ENCODE measurements around the gene GLCCI1. TPM values are rescaled to one million over a fixed set of nuclear protein-coding genes. Genes with fewer than 3 reads are reported as not detected.

GLCCI1 gene
- total RNA-seq, 1 donor from 2014 or later, result 0.21 TPM

DNA sequence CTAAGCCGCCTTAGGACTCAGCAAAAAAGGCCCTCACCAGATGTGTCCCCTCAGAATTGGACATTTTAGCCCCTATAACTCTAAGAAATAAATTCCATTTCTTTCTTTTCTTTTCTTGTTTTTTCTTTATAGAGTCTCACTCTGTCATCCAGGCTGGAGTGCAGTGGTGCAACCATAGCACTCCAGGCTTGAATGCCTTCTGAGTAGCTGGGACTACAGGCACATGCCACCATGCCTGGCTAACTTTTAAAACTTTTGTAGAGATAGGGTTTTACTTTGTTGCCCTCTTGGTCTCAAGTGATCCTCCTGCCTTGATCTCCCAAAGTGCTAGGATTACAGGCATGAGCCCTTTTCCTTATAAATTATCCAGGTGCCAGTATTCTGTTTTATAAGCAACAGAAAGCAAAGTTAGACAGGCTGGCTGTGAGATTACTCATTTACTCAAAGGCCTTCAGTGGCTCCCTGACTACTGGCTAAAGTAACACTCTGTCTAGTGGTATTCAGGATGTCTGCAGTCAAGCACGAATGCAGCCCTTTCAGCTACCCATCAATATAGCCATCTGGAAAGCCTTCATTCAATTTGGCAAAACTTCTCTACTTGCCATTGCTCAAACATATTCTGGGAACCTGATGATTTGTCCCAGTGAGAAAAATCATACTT lies 164.7 kb downstream of the GLCCI1 start:
- no peaks in the 10 kb centered on the region for H3K4me1 ChIP-seq
- intact Hi-C loops (cut with DNase I), result no loop called here
- no peaks in the 10 kb centered on the region for H3K9me3 ChIP-seq
- no peak overlapping the region for H3K27ac ChIP-seq
- no peak overlapping the region for H3K4me3 ChIP-seq
- H3K36me3 ChIP-seq, result no peaks in the 10 kb centered on the region
- no peaks in the 10 kb centered on the region for H3K27me3 ChIP-seq
- no peak for DNase-seq (ENCODE audit: low spot score in 2 of 2)
- TF ChIP-seq, protein P1, sequence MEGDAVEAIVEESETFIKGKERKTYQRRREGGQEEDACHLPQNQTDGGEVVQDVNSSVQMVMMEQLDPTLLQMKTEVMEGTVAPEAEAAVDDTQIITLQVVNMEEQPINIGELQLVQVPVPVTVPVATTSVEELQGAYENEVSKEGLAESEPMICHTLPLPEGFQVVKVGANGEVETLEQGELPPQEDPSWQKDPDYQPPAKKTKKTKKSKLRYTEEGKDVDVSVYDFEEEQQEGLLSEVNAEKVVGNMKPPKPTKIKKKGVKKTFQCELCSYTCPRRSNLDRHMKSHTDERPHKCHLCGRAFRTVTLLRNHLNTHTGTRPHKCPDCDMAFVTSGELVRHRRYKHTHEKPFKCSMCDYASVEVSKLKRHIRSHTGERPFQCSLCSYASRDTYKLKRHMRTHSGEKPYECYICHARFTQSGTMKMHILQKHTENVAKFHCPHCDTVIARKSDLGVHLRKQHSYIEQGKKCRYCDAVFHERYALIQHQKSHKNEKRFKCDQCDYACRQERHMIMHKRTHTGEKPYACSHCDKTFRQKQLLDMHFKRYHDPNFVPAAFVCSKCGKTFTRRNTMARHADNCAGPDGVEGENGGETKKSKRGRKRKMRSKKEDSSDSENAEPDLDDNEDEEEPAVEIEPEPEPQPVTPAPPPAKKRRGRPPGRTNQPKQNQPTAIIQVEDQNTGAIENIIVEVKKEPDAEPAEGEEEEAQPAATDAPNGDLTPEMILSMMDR (IDR thresholded peaks at IDR 0.05), result no peak

DNA sequence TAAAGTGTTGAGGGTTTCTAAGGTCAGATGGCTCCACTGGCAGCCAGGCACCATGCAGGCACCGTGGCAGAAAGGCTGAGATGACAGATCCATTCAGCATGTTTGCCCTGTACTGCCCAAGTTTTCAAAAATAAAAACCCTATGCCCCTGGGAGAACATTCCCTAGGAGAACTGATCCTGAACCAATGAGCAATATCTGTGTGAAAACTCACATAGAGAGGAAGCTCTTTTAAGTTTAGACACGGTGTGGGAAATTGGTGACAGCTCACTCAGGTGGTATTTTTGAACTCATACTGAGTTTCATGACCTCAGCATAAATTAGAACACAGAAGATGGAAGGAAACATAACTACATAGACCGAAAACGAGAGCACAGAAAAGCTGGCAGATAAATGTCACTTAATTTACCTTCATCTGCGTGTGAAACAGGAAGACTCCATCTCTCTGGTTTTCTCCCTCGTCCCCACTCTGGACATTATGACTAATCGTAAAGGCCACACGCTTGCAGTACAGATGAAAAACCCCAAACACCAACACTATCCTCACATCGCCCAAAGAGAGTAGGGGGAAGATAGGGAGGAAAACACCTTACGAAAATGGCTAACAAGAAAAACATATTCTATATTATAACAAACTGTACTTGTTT lies 165.6 kb downstream of the GLCCI1 start:
- intact Hi-C loops (cut with DNase I), result no loop called here
- H3K4me3 ChIP-seq, result no peak overlapping the region
- no peaks in the 10 kb centered on the region for H3K9me3 ChIP-seq
- no peaks in the 10 kb centered on the region for H3K4me1 ChIP-seq
- DNase-seq (ENCODE audit: low spot score in 2 of 2), result no peak
- no peak overlapping the region for H3K27ac ChIP-seq
- no peaks in the 10 kb centered on the region for H3K36me3 ChIP-seq
- TF ChIP-seq, protein P1 (IDR thresholded peaks at IDR 0.05), result no peak
- no peaks in the 10 kb centered on the region for H3K27me3 ChIP-seq

DNA sequence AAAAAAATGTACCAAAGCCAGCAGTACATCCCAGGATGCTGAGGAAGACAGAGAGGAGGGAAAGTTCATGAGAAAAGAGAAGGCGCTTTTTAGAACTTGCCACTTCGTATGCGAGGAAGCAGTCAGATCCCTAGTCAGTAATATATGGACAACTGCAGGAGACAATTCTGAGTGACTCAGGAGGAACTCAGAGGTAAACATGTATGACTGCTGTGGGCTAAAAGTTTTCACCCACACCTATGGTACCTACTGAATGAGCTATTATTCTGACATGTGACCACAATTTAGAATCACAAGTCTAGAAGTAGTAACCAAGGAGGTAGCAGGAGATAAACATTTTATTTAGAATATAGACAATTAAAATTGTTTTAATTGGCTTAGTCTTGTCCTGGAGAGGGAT lies 166.8 kb downstream of the GLCCI1 start:
- H3K36me3 ChIP-seq, result no peaks in the 10 kb centered on the region
- no peaks in the 10 kb centered on the region for H3K4me1 ChIP-seq
- H3K4me3 ChIP-seq, result no peak overlapping the region
- DNase-seq (ENCODE audit: low spot score in 2 of 2), result no peak
- TF ChIP-seq, protein P1 (IDR thresholded peaks at IDR 0.05), result no peak
- intact Hi-C loops (cut with DNase I), result no loop called here
- no peaks in the 10 kb centered on the region for H3K9me3 ChIP-seq
- no peaks in the 10 kb centered on the region for H3K27me3 ChIP-seq
- no peak overlapping the region for H3K27ac ChIP-seq

DNA sequence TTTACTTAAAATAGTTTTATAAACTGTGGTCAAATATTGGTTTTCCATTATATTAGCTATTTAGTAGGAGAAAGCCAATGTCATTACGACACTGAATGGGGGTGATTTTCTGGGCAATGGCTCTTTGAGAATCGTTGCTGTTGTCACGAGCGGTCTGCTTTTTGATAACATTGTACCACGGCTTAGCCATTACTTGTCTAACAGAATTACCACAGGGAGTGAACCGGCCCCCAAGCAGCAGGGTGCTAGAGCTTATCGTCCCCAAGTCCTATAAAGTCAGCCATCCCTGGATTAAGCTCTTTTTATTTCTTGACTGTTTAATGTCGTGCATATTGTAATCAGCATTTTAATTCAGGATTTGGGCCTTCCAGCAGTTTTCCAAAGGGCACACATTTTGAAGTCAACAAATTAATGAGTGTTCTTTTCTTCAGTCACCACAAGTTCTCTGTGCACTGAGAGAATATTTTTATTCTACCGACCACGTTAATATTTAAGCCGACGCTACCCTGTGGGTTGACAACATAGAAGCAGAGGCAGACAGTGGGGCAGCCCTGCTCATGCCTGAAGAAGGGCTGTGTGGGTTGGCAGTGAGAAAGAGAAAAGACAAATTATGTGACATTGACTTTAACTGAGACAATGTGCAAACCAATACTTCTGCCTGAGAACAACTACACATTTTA lies 167.6 kb downstream of the GLCCI1 start:
- TF ChIP-seq, protein P1 (IDR thresholded peaks at IDR 0.05), result no peak
- DNase-seq (ENCODE audit: low spot score in 2 of 2), result no peak
- intact Hi-C loops (cut with DNase I), result no loop called here

More for the DNA sequence above, 167.6 kb downstream of the GLCCI1 start:
- Histone ChIP-seq H3K9me3 (no peaks in the 10 kb centered on the region), H3K4me1 (no peaks in the 10 kb centered on the region), H3K4me3 (no peak overlapping the region), H3K36me3 (no peaks in the 10 kb centered on the region), H3K27ac (no peak overlapping the region), H3K27me3 (no peaks in the 10 kb centered on the region)

Measured in ascending aorta (tissue), 2 donors.